GM23248 (cell line): ENCODE data around the gene SLC2A10. TPM values are rescaled to one million over a fixed set of nuclear protein-coding genes. Genes with fewer than 3 reads are reported as not detected.

Experiments
- DNase-seq: peaks from one replicate; pipeline ENCODE4 v3.0.0-alpha.2; 2015
- H2AFZ ChIP-seq: fragments of 200-600 bp; sonication (generic); 2 replicates; pipeline ENCODE4 v1.6.1; 2016; ENCODE audit warnings: antibody characterized with exemption
- H3F3A ChIP-seq: fragments of 200-600 bp; sonication (generic); 2 replicates; pipeline ENCODE4 v1.6.1; 2016; ENCODE audit warnings: mild to moderate bottlenecking, antibody characterized with exemption, mixed run types; ENCODE audit not compliant: insufficient read depth
- H3K27ac ChIP-seq: fragments of 200-600 bp; sonication (generic); 2 replicates; pipeline ENCODE4 v1.5.1; 2016; ENCODE audit warnings: mild to moderate bottlenecking
- H3K27me3 ChIP-seq: fragments of 200-600 bp; sonication (generic); replicated peaks from 2 replicates; pipeline ENCODE4 v1.6.1; 2016; ENCODE audit warnings: mild to moderate bottlenecking; ENCODE audit not compliant: insufficient read depth
- H3K36me3 ChIP-seq: fragments of 200-600 bp; sonication (generic); 2 replicates; pipeline ENCODE4 v1.6.1; 2016; ENCODE audit warnings: low read depth, mild to moderate bottlenecking
- H3K4me1 ChIP-seq: fragments of 200-600 bp; sonication (generic); 2 replicates; pipeline ENCODE4 v1.6.1; 2016; ENCODE audit warnings: mild to moderate bottlenecking; ENCODE audit not compliant: insufficient read depth
- H3K4me2 ChIP-seq: fragments of 200-600 bp; sonication (generic); one replicate; pipeline ENCODE4 v1.6.1; 2016; ENCODE audit warnings: mild to moderate bottlenecking; ENCODE audit not compliant: unreplicated experiment
- H3K4me3 ChIP-seq: fragments of 200-600 bp; sonication (generic); 2 replicates; pipeline ENCODE4 v1.5.1; 2016; ENCODE audit warnings: mild to moderate bottlenecking
- H3K79me2 ChIP-seq: fragments of 200-600 bp; sonication (generic); 2 replicates; pipeline ENCODE4 v1.6.1; 2016; ENCODE audit warnings: mild to moderate bottlenecking; ENCODE audit not compliant: insufficient read depth
- H3K9ac ChIP-seq: fragments of 200-600 bp; sonication (generic); 2 replicates; pipeline ENCODE4 v1.6.1; 2016; ENCODE audit warnings: mild to moderate bottlenecking
- H3K9me2 ChIP-seq: fragments of 200-600 bp; sonication (generic); 2 replicates; pipeline ENCODE4 v1.6.1; 2016; ENCODE audit warnings: mixed run types, mild to moderate bottlenecking, moderate library complexity; ENCODE audit not compliant: insufficient read depth
- H3K9me3 ChIP-seq: fragments of 200-600 bp; sonication (generic); one replicate; pipeline ENCODE4 v1.6.1; 2017; ENCODE audit warnings: low read depth
- H4K20me1 ChIP-seq: fragments of 200-600 bp; sonication (generic); 2 replicates; pipeline ENCODE4 v1.6.0; 2016; ENCODE audit not compliant: insufficient read depth
- EZH2 ChIP-seq: fragments of 200-600 bp; sonication (generic); IDR thresholded peaks from 2 replicates; pipeline ENCODE4 v1.6.1; 2018; ENCODE audit warnings: antibody characterized with exemption, mild to moderate bottlenecking; ENCODE audit not compliant: insufficient read depth, poor library complexity, severe bottlenecking
- EZH2phosphoT487 ChIP-seq: fragments of 200-600 bp; sonication (generic); IDR thresholded peaks from 2 replicates; pipeline ENCODE4 v1.6.1; 2018; ENCODE audit warnings: antibody characterized with exemption, moderate library complexity, mild to moderate bottlenecking, low read depth; ENCODE audit not compliant: insufficient read depth
- WGBS, 2 experiments: methylation state at CpG; one replicate each; pipeline ENCODE4 v1.1.6; 2015 to 2017; ENCODE audit warnings: low lambda C conversion rate in 2 of 2, low coverage in 1 of 2; ENCODE audit errors: missing lambda C conversion rate in 2 of 2; 5-methylcytosine and 5-hydroxymethylcytosine counted together
- in situ Hi-C: fragments of 300-500 bp; cut with MboI; formaldehyde crosslinking; loops from 2 replicates; pipeline ENCODE4 v1.15.0; 2020
- polyA plus RNA-seq: library from polyadenylated mRNA; unstranded; fragments of >200 nt; fragmentation: Nextera tagmentation; extraction: Ambion mirVana; gene quantifications from 2 replicates; pipeline ENCODE4 v1.2.1, GENCODE V29; 2016
- total RNA-seq: library from RNA; depleted of rRNA; stranded (reverse); fragments of >200 nt; shearing (Covaris generic); gene quantifications from 2 replicates; pipeline ENCODE4 v1.2.3, GENCODE V29; 2014

SLC2A10 gene
- total and polyA plus RNA-seq, 2 experiments from 2014 or later = 26.2 to 48.0 TPM

GRCh38 chr20:46770330-46771194, 61.1 kb downstream of the SLC2A10 start:
- TF ChIP-seq EZH2phosphoT487 (no peak), EZH2 (no peak)
- H3K79me2 ChIP-seq = no peaks in the 10 kb centered on the region
- in situ Hi-C loops = loop anchor here (25.0 kb wide), 1 partner anchor 842 kb away; no protein-coding TSS in a partner anchor
- no peaks in the 10 kb centered on the region for H3K9me3 ChIP-seq
- H3K36me3 ChIP-seq = no peaks in the 10 kb centered on the region
- H3K27ac ChIP-seq = no peak overlapping the region
- H3K4me1 ChIP-seq = no peaks in the 10 kb centered on the region
- no peaks in the 10 kb centered on the region for H3F3A ChIP-seq
- 73 to 78% methylated on average over 10 of the region's 10 CpGs for WGBS, 2 experiments
- no peaks in the 10 kb centered on the region for H3K9me2 ChIP-seq
- H3K4me2 ChIP-seq = no peak overlapping the region
- no peak overlapping the region for H3K9ac ChIP-seq
- H4K20me1 ChIP-seq = no peaks in the 10 kb centered on the region
- H3K27me3 ChIP-seq = peaks cover 12% of the 10 kb centered on the region
- DNase-seq = peak; percentile 46
- H3K4me3 ChIP-seq = no peak overlapping the region
- H2AFZ ChIP-seq = no peak overlapping the region

DNA sequence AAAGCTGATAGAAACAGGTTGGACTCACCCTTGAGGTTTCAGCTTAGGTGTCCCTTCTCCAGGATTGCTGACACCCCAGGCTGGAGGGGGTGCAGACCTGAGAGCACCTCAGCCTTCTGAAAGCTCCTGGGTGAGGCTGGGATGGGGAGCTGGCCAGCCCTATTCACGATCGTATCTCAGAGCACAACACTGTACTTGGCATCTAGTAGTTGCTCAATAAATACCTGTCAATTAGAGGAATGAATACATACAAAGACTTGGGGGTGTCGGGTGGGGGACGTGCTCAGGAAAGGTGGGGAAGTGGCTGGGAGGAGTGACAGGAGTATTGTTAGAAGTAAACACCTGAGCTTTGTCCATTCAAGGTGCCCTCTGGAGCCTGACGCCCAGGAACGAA, 61.7 kb downstream of the SLC2A10 start:
- no peaks in the 10 kb centered on the region for H4K20me1 ChIP-seq
- in situ Hi-C loops = loop anchor here (25.0 kb wide), 1 partner anchor 841 kb away; no protein-coding TSS in a partner anchor
- H3K4me2 ChIP-seq = no peak overlapping the region
- no peak for DNase-seq
- H3K27ac ChIP-seq = no peak overlapping the region
- H3K36me3 ChIP-seq = no peaks in the 10 kb centered on the region
- 58% methylated on average over 6 of the region's 6 CpGs for WGBS, 2 experiments
- no peak overlapping the region for H3K4me3 ChIP-seq
- H3K27me3 ChIP-seq = peaks cover 12% of the 10 kb centered on the region
- no peaks in the 10 kb centered on the region for H3K9me3 ChIP-seq
- no peaks in the 10 kb centered on the region for H3F3A ChIP-seq
- no peak overlapping the region for H2AFZ ChIP-seq
- H3K4me1 ChIP-seq = no peaks in the 10 kb centered on the region
- no peaks in the 10 kb centered on the region for H3K9me2 ChIP-seq
- no peak overlapping the region for H3K9ac ChIP-seq
- H3K79me2 ChIP-seq = no peaks in the 10 kb centered on the region
- TF ChIP-seq EZH2 (no peak), EZH2phosphoT487 (no peak)

DNA sequence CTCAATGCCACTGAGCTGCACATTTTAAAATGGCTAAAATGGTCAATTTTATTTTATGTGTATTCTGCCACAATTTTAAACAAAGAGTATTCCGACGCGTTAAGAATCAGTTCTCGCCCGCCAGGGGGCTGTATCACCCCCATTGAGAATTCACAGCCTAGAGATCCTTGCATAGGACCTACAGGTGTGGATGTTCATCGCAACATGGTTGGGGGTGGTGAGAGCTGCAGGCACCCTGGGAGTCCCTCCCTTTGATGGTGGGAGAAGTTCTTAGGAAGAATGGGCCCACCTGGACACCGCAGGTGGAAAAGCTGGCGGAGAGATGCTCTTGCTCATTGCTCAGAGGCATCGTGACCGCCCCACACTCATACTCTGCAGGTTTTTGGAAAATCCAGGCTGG, 63.5 kb downstream of the SLC2A10 start:
- H3K9ac ChIP-seq = no peak overlapping the region
- H3K9me3 ChIP-seq = no peaks in the 10 kb centered on the region
- in situ Hi-C loops = loop anchor here (25.0 kb wide), 1 partner anchor 839 kb away; no protein-coding TSS in a partner anchor
- no peak for DNase-seq
- TF ChIP-seq EZH2phosphoT487 (no peak), EZH2 (no peak)
- no peak overlapping the region for H3K4me3 ChIP-seq
- no peak overlapping the region for H2AFZ ChIP-seq
- no peaks in the 10 kb centered on the region for H3F3A ChIP-seq
- no peaks in the 10 kb centered on the region for H3K4me1 ChIP-seq
- peaks cover 12% of the 10 kb centered on the region for H3K27me3 ChIP-seq
- H3K4me2 ChIP-seq = no peak overlapping the region
- no peaks in the 10 kb centered on the region for H3K36me3 ChIP-seq
- H3K27ac ChIP-seq = no peak overlapping the region
- no peaks in the 10 kb centered on the region for H3K9me2 ChIP-seq
- 88 to 89% methylated on average over 10 of the region's 10 CpGs for WGBS, 2 experiments
- no peaks in the 10 kb centered on the region for H4K20me1 ChIP-seq
- H3K79me2 ChIP-seq = no peaks in the 10 kb centered on the region

GRCh38 chr20:46773680-46774079, 64.2 kb downstream of the SLC2A10 start:
- no peak overlapping the region for H3K4me2 ChIP-seq
- H3K4me3 ChIP-seq = no peak overlapping the region
- no peak for TF ChIP-seq EZH2phosphoT487
- TF ChIP-seq EZH2 = no peak
- WGBS, 2 experiments = 25 to 33% methylated on average over 9 of the region's 9 CpGs
- H3K4me1 ChIP-seq = no peaks in the 10 kb centered on the region
- no peak overlapping the region for H3K9ac ChIP-seq
- H3K27me3 ChIP-seq = peaks cover 12% of the 10 kb centered on the region
- no peaks in the 10 kb centered on the region for H4K20me1 ChIP-seq
- no peak for DNase-seq
- H3F3A ChIP-seq = no peaks in the 10 kb centered on the region
- H3K9me2 ChIP-seq = no peaks in the 10 kb centered on the region
- H3K36me3 ChIP-seq = no peaks in the 10 kb centered on the region
- H3K79me2 ChIP-seq = no peaks in the 10 kb centered on the region
- H3K9me3 ChIP-seq = no peaks in the 10 kb centered on the region
- no peak overlapping the region for H2AFZ ChIP-seq
- in situ Hi-C loops = loop anchor here (25.0 kb wide), 1 partner anchor 839 kb away; no protein-coding TSS in a partner anchor
- H3K27ac ChIP-seq = no peak overlapping the region
